ENCODE data around the gene CADM2. TPM values are rescaled to one million over a fixed set of nuclear protein-coding genes. Genes with fewer than 3 reads are reported as not detected.

The CADM2 gene
- total RNA-seq, 1 donor from 2014 or later: 6.8 TPM

GRCh38 chr3:85255949-85256348, 297.2 kb downstream of the CADM2 start:
- Histone ChIP-seq H3K9ac (no peak overlapping the region), H3K4me3 (no peak overlapping the region), H3K4me2 (no peak overlapping the region), H3K27ac (no peak overlapping the region), H3K36me3 (no peaks in the 10 kb centered on the region), H3K27me3 (no peaks in the 10 kb centered on the region), H3K9me3 (ENCODE audit: low read depth) (no peaks in the 10 kb centered on the region), H3K79me2 (ENCODE audit: low read depth) (no peaks in the 10 kb centered on the region), H4K20me1 (ENCODE audit: low read depth) (no peaks in the 10 kb centered on the region), H2AFZ (replicated peaks) (no peak overlapping the region), H3K4me1 (peaks cover 16% of the 10 kb centered on the region), H3F3A (ENCODE audit: low read depth) (no peaks in the 10 kb centered on the region)
- no peaks in the 10 kb centered on the region for H3K27me3 Mint-ChIP-seq (ENCODE audit: insufficient read depth, low read depth)
- DNase-seq (ENCODE audit: low spot score): peak; percentile 2
- H3K4me1 Mint-ChIP-seq: peaks cover 8% of the 10 kb centered on the region
- H3K9me3 Mint-ChIP-seq: no peaks in the 10 kb centered on the region
- TF ChIP-seq CTCF (IDR thresholded peaks at IDR 0.05) (no peak), EZH2phosphoT487 (IDR thresholded peaks at IDR 0.05) (no peak), EZH2 (IDR thresholded peaks at IDR 0.05) (no peak)
- no peak overlapping the region for H3K27ac Mint-ChIP-seq
- H3K4me3 Mint-ChIP-seq: no peak overlapping the region
- H3K36me3 Mint-ChIP-seq: no peaks in the 10 kb centered on the region

- Histone ChIP-seq H3F3A (ENCODE audit: low read depth) (no peaks in the 10 kb centered on the region), H3K27me3 (no peaks in the 10 kb centered on the region), H4K20me1 (ENCODE audit: low read depth) (no peaks in the 10 kb centered on the region), H3K9me3 (ENCODE audit: low read depth) (no peaks in the 10 kb centered on the region), H3K4me1 (peaks cover 16% of the 10 kb centered on the region), H3K9ac (no peak overlapping the region), H3K79me2 (ENCODE audit: low read depth) (no peaks in the 10 kb centered on the region), H3K4me2 (peak overlapping the region; percentile 45), H3K27ac (no peak overlapping the region), H3K36me3 (no peaks in the 10 kb centered on the region), H3K4me3 (no peak overlapping the region), H2AFZ (replicated peaks) (no peak overlapping the region)
- Mint-ChIP-seq H3K27me3 (ENCODE audit: insufficient read depth, low read depth) (no peaks in the 10 kb centered on the region), H3K9me3 (no peaks in the 10 kb centered on the region), H3K4me3 (no peak overlapping the region), H3K36me3 (no peaks in the 10 kb centered on the region), H3K27ac (no peak overlapping the region), H3K4me1 (peaks cover 8% of the 10 kb centered on the region)
- no peak for DNase-seq (ENCODE audit: low spot score)
- no peak for TF ChIP-seq CTCF (IDR thresholded peaks at IDR 0.05)
- TF ChIP-seq EZH2phosphoT487 (IDR thresholded peaks at IDR 0.05): no peak
- TF ChIP-seq EZH2 (IDR thresholded peaks at IDR 0.05): no peak
Observed at GRCh38 chr3:85258326-85258725, 299.5 kb downstream of the CADM2 start.

- H3K4me1 ChIP-seq: peaks cover 16% of the 10 kb centered on the region
- Mint-ChIP-seq H3K27ac (no peak overlapping the region), H3K4me1 (peaks cover 8% of the 10 kb centered on the region), H3K9me3 (no peaks in the 10 kb centered on the region), H3K4me3 (no peak overlapping the region), H3K36me3 (no peaks in the 10 kb centered on the region), H3K27me3 (ENCODE audit: insufficient read depth, low read depth) (no peaks in the 10 kb centered on the region)
- DNase-seq (ENCODE audit: low spot score): peak; percentile 34
- no peaks in the 10 kb centered on the region for H3K9me3 ChIP-seq (ENCODE audit: low read depth)
- no peaks in the 10 kb centered on the region for H3K27me3 ChIP-seq
- TF ChIP-seq EZH2phosphoT487 (IDR thresholded peaks at IDR 0.05) (no peak), CTCF (IDR thresholded peaks at IDR 0.05) (no peak), EZH2 (IDR thresholded peaks at IDR 0.05) (no peak)
- H3K27ac ChIP-seq: no peak overlapping the region
- no peak overlapping the region for H3K4me3 ChIP-seq
- no peaks in the 10 kb centered on the region for H4K20me1 ChIP-seq (ENCODE audit: low read depth)
- H3F3A ChIP-seq (ENCODE audit: low read depth): no peaks in the 10 kb centered on the region
- no peaks in the 10 kb centered on the region for H3K79me2 ChIP-seq (ENCODE audit: low read depth)
- no peak overlapping the region for H2AFZ ChIP-seq (replicated peaks)
- no peak overlapping the region for H3K9ac ChIP-seq
- peak overlapping the region; percentile 45 for H3K4me2 ChIP-seq
- no peaks in the 10 kb centered on the region for H3K36me3 ChIP-seq
Observed at GRCh38 chr3:85258819-85259218, 300.0 kb downstream of the CADM2 start.

All from neural progenitor cell (in vitro differentiated cells).